CD14-positive monocyte (primary cell): ENCODE results near the gene MTMR10. TPM values are rescaled to one million over a fixed set of nuclear protein-coding genes. Genes with fewer than 3 reads are reported as not detected.

Source experiments
- DNase-seq, 3 donors: peaks; one replicate each; pipeline ENCODE4 v3.0.0-alpha.2; 2011 to 2022
- H2AFZ ChIP-seq: 2 replicates; pipeline ENCODE4 v1.6.0; 2012; ENCODE audit warnings: mild to moderate bottlenecking, low read depth, low read length, inconsistent platforms; ENCODE audit not compliant: insufficient read depth, poor library complexity, severe bottlenecking
- H3K27ac ChIP-seq, 2 donors: 1 replicate in 1 of 2; 2 replicates in 1 of 2; pipeline ENCODE4 v1.5.1; 2012 to 2013; ENCODE audit warnings: low read length in 2 of 2, control low read depth in 1 of 2, inconsistent platforms in 1 of 2, low read depth in 1 of 2, mild to moderate bottlenecking in 1 of 2
- H3K27me3 ChIP-seq, 2 donors: one replicate each; pipeline versions ENCODE4 v1.6.0 to v1.6.1; 2011 to 2013; ENCODE audit warnings: low read length in 2 of 2; ENCODE audit not compliant: control insufficient read depth in 2 of 2, insufficient read depth in 2 of 2
- H3K36me3 ChIP-seq, 2 donors: replicated peaks in 1 of 2; 1 replicate in 1 of 2; 2 replicates in 1 of 2; pipeline versions ENCODE4 v1.5.1 to v1.6.1; 2012 to 2013; ENCODE audit warnings: low read length in 2 of 2, control low read depth in 1 of 2, inconsistent platforms in 1 of 2, mild to moderate bottlenecking in 1 of 2; ENCODE audit not compliant: insufficient read depth in 2 of 2, control insufficient read depth in 1 of 2
- H3K4me1 ChIP-seq, 2 donors: 1 replicate in 1 of 2; 2 replicates in 1 of 2; pipeline versions ENCODE4 v1.5.1 to v1.6.1; 2012 to 2013; ENCODE audit warnings: low read length in 2 of 2, control low read depth in 1 of 2, inconsistent platforms in 1 of 2, mild to moderate bottlenecking in 1 of 2, moderate library complexity in 1 of 2; ENCODE audit not compliant: insufficient read depth in 2 of 2, control insufficient read depth in 1 of 2
- H3K4me2 ChIP-seq: replicated peaks from 2 replicates; pipeline ENCODE3; 2012; ENCODE audit warnings: low read length, moderate library complexity, mild to moderate bottlenecking; ENCODE audit not compliant: poor library complexity, severe bottlenecking; ENCODE audit errors: extremely low read depth
- H3K4me3 ChIP-seq, 3 experiments: fragments of 200-600 bp in 1 of 3; sonication (generic) in 1 of 3; replicated peaks in 1 of 3; 1 replicate in 2 of 3; 2 replicates in 1 of 3; pipeline ENCODE4 v1.5.1; 2011 to 2013; ENCODE audit warnings: low read length in 3 of 3, mild to moderate bottlenecking in 3 of 3, control low read depth in 2 of 3, low read depth in 2 of 3, inconsistent platforms in 1 of 3, moderate library complexity in 1 of 3
- H3K79me2 ChIP-seq: 2 replicates; pipeline ENCODE4 v1.6.0; 2012; ENCODE audit warnings: mild to moderate bottlenecking, control low read depth, inconsistent platforms, low read length, moderate library complexity; ENCODE audit not compliant: insufficient read depth
- H3K9ac ChIP-seq: 2 replicates; pipeline ENCODE4 v1.6.0; 2017; ENCODE audit warnings: low read length, mild to moderate bottlenecking; ENCODE audit not compliant: insufficient read depth, poor library complexity, severe bottlenecking
- H3K9me3 ChIP-seq, 2 donors: replicated peaks in 1 of 2; 1 replicate in 1 of 2; 2 replicates in 1 of 2; pipeline versions ENCODE4 v1.5.1 to v1.6.1; 2012 to 2013; ENCODE audit warnings: low read length in 2 of 2, control low read depth in 1 of 2; ENCODE audit not compliant: control insufficient read depth in 1 of 2, insufficient read depth in 1 of 2
- H4K20me1 ChIP-seq: 2 replicates; pipeline ENCODE4 v1.6.0; 2012; ENCODE audit warnings: mild to moderate bottlenecking, low read length, control low read depth, moderate library complexity; ENCODE audit not compliant: insufficient read depth
- H3K27ac Mint-ChIP-seq, 7 donors: one replicate each; pipeline ENCODE4 v1.8.0; 2020; ENCODE audit warnings: mild to moderate bottlenecking in 7 of 7, mixed read lengths in 7 of 7, moderate library complexity in 6 of 7, inconsistent platforms in 2 of 7
- H3K27me3 Mint-ChIP-seq, 3 donors: one replicate each; pipeline ENCODE4 v1.8.0; 2021 to 2022; ENCODE audit warnings: low read depth in 3 of 3, mild to moderate bottlenecking in 3 of 3, mixed read lengths in 3 of 3, moderate library complexity in 3 of 3, inconsistent platforms in 1 of 3
- H3K36me3 Mint-ChIP-seq, 2 donors: one replicate each; pipeline ENCODE4 v1.8.0; 2020; ENCODE audit warnings: mixed read lengths in 2 of 2, inconsistent platforms in 1 of 2, mild to moderate bottlenecking in 1 of 2
- H3K4me1 Mint-ChIP-seq: one replicate; pipeline ENCODE4 v1.8.0; 2020; ENCODE audit warnings: mild to moderate bottlenecking, mixed read lengths
- H3K4me3 Mint-ChIP-seq, 2 donors: one replicate each; pipeline ENCODE4 v1.8.0; 2020; ENCODE audit warnings: mild to moderate bottlenecking in 2 of 2, mixed read lengths in 2 of 2, moderate library complexity in 1 of 2
- H3K9me3 Mint-ChIP-seq, 7 donors: one replicate each; pipeline ENCODE4 v1.8.0; 2020 to 2022; ENCODE audit warnings: mixed read lengths in 7 of 7, mild to moderate bottlenecking in 6 of 7, moderate library complexity in 6 of 7, inconsistent platforms in 2 of 7
- CTCF ChIP-seq: fragments of 200-600 bp; IDR thresholded peaks from one replicate; pipeline ENCODE4 v1.8.0; 2022; ENCODE audit warnings: antibody characterized with exemption, mild to moderate bottlenecking
- WGBS: methylation state at CpG from one replicate; pipeline ENCODE4 v1.1.5; 2013; ENCODE audit warnings: missing lambda C conversion rate; ENCODE audit not compliant: insufficient coverage; 5-methylcytosine and 5-hydroxymethylcytosine counted together
- intact Hi-C, 2 donors: fragments of 100-400 bp; cut with micrococcal nuclease; formaldehyde crosslinking; loops; one replicate each; pipeline versions ENCODE4 v1.15.0 to v1.15.1; 2023
- polyA plus RNA-seq, 3 donors: library from polyadenylated mRNA; depleted of rRNA in 1 of 3; unstranded in 2 of 3; stranded (reverse) in 1 of 3; fragments of 300-500 nt in 2 of 3; fragments of >200 nt in 1 of 3; fragmentation: Illumina TruSeq in 2 of 3; gene quantifications; 1 replicate in 2 of 3; 2 replicates in 1 of 3; pipeline ENCODE4 v1.2.3, GENCODE V29; 2012 to 2021

MTMR10 gene
- polyA plus RNA-seq, 3 donors = 8.7 to 23.3 (median 15.9) TPM

- no peak for TF ChIP-seq CTCF
- Histone ChIP-seq H2AFZ (no peak overlapping the region), H3K9me3 (no peaks in the 10 kb centered on the region), H3K4me3 (no peak overlapping the region), H3K9ac (no peak overlapping the region), H3K36me3 (peaks cover 56 to 94% of the 10 kb centered on the region in 2 donors), H3K79me2 (no peaks in the 10 kb centered on the region), H3K27me3 (no peaks in the 10 kb centered on the region), H4K20me1 (no peaks in the 10 kb centered on the region), H3K27ac (no peak overlapping the region), H3K4me1 (no peaks in the 10 kb centered on the region), H3K4me2 (no peak overlapping the region)
- WGBS = 94% methylated on average over 9 of the region's 9 CpGs
- H3K9me3 Mint-ChIP-seq = no peaks in the 10 kb centered on the region
- no peaks in the 10 kb centered on the region for H3K27me3 Mint-ChIP-seq
- no peak for DNase-seq
- H3K36me3 Mint-ChIP-seq = peaks cover 82 to 84% of the 10 kb centered on the region in 2 donors
- intact Hi-C loops = no loop called here
- no peaks in the 10 kb centered on the region for H3K4me1 Mint-ChIP-seq
- no peak overlapping the region for H3K4me3 Mint-ChIP-seq
- no peak overlapping the region for H3K27ac Mint-ChIP-seq
These were observed 65.7 kb downstream of the MTMR10 start for GRCh38 chr15:30925686-30926085.

GRCh38 chr15:30924353-30924752, 67.1 kb downstream of the MTMR10 start:
- H3K36me3 Mint-ChIP-seq = peaks cover 82 to 86% of the 10 kb centered on the region in 2 donors
- intact Hi-C loops = no loop called here

More at GRCh38 chr15:30924353-30924752, 67.1 kb downstream of the MTMR10 start:
- Mint-ChIP-seq H3K4me3 (no peak overlapping the region), H3K27ac (peak overlapping the region in 2 of 7 donors; percentile 50 to 66), H3K27me3 (no peaks in the 10 kb centered on the region), H3K9me3 (no peaks in the 10 kb centered on the region), H3K4me1 (no peaks in the 10 kb centered on the region)
- no peak overlapping the region for H3K9ac ChIP-seq
- DNase-seq = no peak
- H3K4me3 ChIP-seq = no peak overlapping the region
- H3K4me1 ChIP-seq = no peaks in the 10 kb centered on the region
- H3K27ac ChIP-seq = no peak overlapping the region
- H3K36me3 ChIP-seq = peaks cover 53 to 90% of the 10 kb centered on the region in 2 donors
- H2AFZ ChIP-seq = no peak overlapping the region
- H3K79me2 ChIP-seq = no peaks in the 10 kb centered on the region
- no peaks in the 10 kb centered on the region for H3K27me3 ChIP-seq
- no peaks in the 10 kb centered on the region for H3K9me3 ChIP-seq
- no peak for TF ChIP-seq CTCF
- H4K20me1 ChIP-seq = no peaks in the 10 kb centered on the region
- 100% methylated on average over 4 of the region's 5 CpGs for WGBS
- H3K4me2 ChIP-seq = no peak overlapping the region
